Lower leg skin (tissue), 3 donors: ENCODE measurements around the gene SETD4.

Experiments used
- CTCF ChIP-seq, 3 donors: fragments of 450-650 bp; IDR thresholded peaks; one replicate each; pipeline ENCODE4 v1.5.1; 2016; ENCODE audit warnings: antibody characterized with exemption in 3 of 3, mild to moderate bottlenecking in 3 of 3, moderate library complexity in 2 of 3
- POLR2A ChIP-seq, 2 donors: fragments of 450-650 bp; IDR thresholded peaks; one replicate each; pipeline ENCODE4 v1.6.1; 2016 to 2017; ENCODE audit warnings: antibody characterized with exemption in 2 of 2, mild to moderate bottlenecking in 1 of 2, moderate library complexity in 1 of 2

GRCh38 chr21:36045993-36046392, 14.3 kb downstream of the SETD4 start:
- TF ChIP-seq CTCF (IDR thresholded peaks at IDR 0.05): no peak
- no peak for TF ChIP-seq POLR2A (IDR thresholded peaks at IDR 0.05)
